Measurements from ENCODE around the gene FAM20C.

Gene FAM20C

GRCh38 chr7:245574-246295, 53.4 kb downstream of the FAM20C start:
- DNase-seq (ENCODE audit: low read depth), result no peak

GRCh38 chr7:246451-246850, 54.1 kb downstream of the FAM20C start:
- no peak for DNase-seq (ENCODE audit: low read depth)

GRCh38 chr7:247181-247580, 54.8 kb downstream of the FAM20C start:
- DNase-seq (ENCODE audit: low read depth), result no peak

GRCh38 chr7:247636-248035, 55.3 kb downstream of the FAM20C start:
- DNase-seq (ENCODE audit: low read depth), result no peak

GRCh38 chr7:248732-249435, 56.5 kb downstream of the FAM20C start:
- no peak for DNase-seq (ENCODE audit: low read depth)

GRCh38 chr7:249989-250388, 57.6 kb downstream of the FAM20C start:
- no peak for DNase-seq (ENCODE audit: low read depth)

GRCh38 chr7:250523-250922, 58.2 kb downstream of the FAM20C start:
- no peak for DNase-seq (ENCODE audit: low read depth)

GRCh38 chr7:251005-251404, 58.6 kb downstream of the FAM20C start:
- no peak for DNase-seq (ENCODE audit: low read depth)

- no peak for DNase-seq (ENCODE audit: low read depth)
These were observed 59.2 kb downstream of the FAM20C start for GRCh38 chr7:251446-252175.

GRCh38 chr7:252216-252965, 60.0 kb downstream of the FAM20C start:
- no peak for DNase-seq (ENCODE audit: low read depth)

- DNase-seq (ENCODE audit: low read depth), result no peak
These were observed 60.6 kb downstream of the FAM20C start for GRCh38 chr7:252981-253380.

GRCh38 chr7:253581-254336, 61.4 kb downstream of the FAM20C start:
- no peak for DNase-seq (ENCODE audit: low read depth)

- DNase-seq (ENCODE audit: low read depth), result no peak
These were observed 62.1 kb downstream of the FAM20C start for GRCh38 chr7:254337-255037.

GRCh38 chr7:255038-255435, 62.7 kb downstream of the FAM20C start:
- DNase-seq (ENCODE audit: low read depth), result no peak

- DNase-seq (ENCODE audit: low read depth), result no peak
These were observed 63.5 kb downstream of the FAM20C start for GRCh38 chr7:255721-256361.

- DNase-seq (ENCODE audit: low read depth), result no peak
These were observed 64.1 kb downstream of the FAM20C start for GRCh38 chr7:256461-256940.

- DNase-seq (ENCODE audit: low read depth), result no peak
These were observed 64.7 kb downstream of the FAM20C start for GRCh38 chr7:256981-257646.

GRCh38 chr7:257647-257992, 65.2 kb downstream of the FAM20C start:
- no peak for DNase-seq (ENCODE audit: low read depth)

- no peak for DNase-seq (ENCODE audit: low read depth)
These were observed 66.3 kb downstream of the FAM20C start for GRCh38 chr7:258476-259190.

All from ELR (cell line).